ENCODE results near the gene ZNF836.

Gene ZNF836

DNA sequence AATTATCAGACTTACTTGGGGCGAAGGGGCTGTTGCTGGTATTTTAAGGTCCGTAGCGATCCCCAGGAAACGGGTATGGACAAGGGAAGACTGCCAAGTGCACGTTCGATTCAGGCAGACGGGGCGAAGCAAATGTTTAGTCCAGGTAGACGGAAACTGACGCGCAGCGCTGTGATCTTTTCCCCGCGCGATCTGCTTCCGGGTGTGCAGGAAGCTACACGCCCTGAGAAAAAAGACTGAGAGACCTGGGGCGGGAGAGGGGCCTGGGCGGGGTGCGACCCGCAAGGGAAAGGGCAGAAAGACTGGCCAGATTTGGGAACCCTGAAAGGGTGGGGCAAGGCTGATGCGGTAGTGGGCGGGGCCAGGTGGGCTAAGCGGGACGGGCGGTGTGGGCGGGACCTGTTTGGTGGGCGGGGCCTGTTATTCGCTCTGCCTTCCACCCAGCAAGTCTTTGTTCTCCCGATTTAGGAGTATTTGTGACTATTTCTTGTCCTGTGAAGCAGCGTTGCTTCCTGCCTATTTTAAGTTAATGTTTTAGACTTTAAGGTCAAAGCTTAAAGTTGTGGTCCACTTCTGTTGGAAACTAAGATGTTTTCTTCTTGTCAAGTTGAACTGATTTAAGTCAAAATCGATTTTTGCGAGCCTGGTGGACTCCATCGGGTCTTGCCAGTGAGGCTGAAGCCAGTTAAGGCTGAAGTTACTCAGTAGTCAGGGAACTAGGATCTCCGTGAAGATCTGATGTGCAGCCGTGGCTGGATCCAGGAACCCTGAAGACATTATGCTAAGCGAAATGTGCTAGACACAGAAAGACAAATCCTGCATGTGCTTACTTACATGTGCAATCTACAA, at the start of gene ZNF836:
Gene ZNF836 (minus strand): TSS at position 301 of the 849 bp plus-strand sequence. CDS start 3,549 bp downstream, outside the sequence.
- TF ChIP-seq, protein P1, sequence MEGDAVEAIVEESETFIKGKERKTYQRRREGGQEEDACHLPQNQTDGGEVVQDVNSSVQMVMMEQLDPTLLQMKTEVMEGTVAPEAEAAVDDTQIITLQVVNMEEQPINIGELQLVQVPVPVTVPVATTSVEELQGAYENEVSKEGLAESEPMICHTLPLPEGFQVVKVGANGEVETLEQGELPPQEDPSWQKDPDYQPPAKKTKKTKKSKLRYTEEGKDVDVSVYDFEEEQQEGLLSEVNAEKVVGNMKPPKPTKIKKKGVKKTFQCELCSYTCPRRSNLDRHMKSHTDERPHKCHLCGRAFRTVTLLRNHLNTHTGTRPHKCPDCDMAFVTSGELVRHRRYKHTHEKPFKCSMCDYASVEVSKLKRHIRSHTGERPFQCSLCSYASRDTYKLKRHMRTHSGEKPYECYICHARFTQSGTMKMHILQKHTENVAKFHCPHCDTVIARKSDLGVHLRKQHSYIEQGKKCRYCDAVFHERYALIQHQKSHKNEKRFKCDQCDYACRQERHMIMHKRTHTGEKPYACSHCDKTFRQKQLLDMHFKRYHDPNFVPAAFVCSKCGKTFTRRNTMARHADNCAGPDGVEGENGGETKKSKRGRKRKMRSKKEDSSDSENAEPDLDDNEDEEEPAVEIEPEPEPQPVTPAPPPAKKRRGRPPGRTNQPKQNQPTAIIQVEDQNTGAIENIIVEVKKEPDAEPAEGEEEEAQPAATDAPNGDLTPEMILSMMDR (IDR thresholded peaks at IDR 0.05): no peak

DNA sequence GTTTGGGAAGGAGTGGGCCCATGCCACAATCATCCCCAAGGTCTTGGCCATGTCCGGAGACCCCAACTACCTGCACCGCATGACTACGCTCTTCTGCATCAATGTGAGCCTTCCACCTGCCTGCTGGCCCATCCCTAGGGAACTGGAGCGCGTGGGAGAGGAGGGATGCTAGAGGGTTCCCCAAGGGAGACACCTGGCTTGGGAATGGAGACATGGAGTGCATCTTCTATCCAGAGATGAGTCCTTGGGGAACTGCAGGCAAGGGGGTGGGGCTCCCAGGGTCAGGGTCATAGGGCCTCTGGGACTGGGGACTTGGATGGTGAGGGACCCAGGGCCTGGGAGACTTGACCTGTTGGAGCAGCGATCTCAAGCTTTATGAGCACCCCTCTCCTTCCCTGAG, 49.6 kb upstream of the ZNF836 start:
- TF ChIP-seq, protein P1 (IDR thresholded peaks at IDR 0.05): no peak

DNA sequence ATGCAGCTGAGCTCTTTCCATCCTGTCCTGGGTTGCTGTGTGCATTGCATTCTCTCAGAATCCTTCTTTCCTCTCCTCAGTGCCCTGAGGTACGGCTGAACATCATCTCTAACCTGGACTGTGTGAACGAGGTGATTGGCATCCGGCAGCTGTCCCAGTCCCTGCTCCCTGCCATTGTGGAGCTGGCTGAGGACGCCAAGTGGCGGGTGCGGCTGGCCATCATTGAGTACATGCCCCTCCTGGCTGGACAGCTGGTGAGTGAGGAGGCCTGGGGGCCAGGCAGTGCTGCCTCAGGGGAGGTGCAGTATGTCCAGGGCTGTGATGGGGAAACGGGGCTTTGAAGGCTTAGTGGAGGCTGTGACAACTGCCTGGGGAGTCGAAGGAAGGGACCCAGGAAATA, 48.2 kb upstream of the ZNF836 start:
- TF ChIP-seq, protein P1 (IDR thresholded peaks at IDR 0.05): no peak

DNA sequence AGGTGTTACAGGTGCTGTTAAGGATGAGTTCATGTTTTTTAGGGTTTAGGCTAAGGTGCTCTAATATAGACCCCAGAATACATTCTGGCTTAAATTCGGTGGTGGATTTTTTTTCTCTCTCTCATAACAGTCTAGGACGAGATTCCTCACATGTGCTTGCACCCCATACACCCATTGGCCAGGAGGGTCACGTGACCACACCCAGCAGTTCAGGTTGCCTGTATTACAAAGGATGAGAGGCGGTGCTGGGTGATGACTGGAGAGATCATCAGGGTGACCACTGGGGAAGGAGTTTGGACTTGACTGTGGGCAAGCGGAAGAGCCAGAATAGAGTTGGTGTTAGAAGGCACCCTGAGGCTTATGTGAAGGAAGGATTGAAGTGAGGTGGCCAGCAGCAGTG, 46.2 kb upstream of the ZNF836 start:
- TF ChIP-seq, protein P1 (IDR thresholded peaks at IDR 0.05): no peak

DNA sequence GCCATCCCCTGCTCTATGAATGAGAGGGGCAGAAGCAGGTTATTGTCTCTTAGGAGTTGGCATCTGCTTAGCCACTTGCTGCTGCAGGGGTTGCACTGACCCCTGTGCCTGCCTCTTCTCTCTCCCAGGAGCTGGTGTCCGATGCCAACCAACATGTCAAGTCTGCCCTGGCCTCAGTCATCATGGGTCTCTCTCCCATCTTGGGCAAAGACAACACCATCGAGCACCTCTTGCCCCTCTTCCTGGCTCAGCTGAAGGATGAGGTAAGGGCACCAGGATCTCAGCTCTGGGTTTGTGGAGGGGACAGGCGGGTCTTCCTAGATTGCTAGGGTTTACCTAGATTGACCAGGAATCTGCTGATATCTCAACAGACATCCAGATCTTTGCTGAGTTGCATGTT, 45.0 kb upstream of the ZNF836 start:
- TF ChIP-seq, protein P1 (IDR thresholded peaks at IDR 0.05): no peak

DNA sequence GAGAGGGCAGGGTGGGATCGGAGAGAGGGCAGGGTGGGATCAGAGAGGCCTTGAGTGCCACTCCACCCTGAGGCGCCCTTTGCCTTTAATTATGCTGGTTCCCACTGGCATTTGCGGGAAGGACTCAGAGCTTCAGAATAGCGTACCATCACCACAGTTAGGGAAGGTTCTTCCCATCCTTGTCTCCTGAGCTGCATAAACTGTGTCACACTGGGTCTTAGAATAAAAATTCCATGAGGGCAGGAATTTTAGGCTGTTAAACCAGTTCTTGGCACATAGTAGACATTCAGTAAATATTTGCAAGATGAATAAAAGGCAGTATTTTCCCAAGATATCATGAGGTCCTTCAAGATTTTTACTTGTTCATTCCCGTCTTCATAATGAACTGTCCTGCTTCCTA, 42.8 kb upstream of the ZNF836 start:
- TF ChIP-seq, protein P1 (IDR thresholded peaks at IDR 0.05): no peak

DNA sequence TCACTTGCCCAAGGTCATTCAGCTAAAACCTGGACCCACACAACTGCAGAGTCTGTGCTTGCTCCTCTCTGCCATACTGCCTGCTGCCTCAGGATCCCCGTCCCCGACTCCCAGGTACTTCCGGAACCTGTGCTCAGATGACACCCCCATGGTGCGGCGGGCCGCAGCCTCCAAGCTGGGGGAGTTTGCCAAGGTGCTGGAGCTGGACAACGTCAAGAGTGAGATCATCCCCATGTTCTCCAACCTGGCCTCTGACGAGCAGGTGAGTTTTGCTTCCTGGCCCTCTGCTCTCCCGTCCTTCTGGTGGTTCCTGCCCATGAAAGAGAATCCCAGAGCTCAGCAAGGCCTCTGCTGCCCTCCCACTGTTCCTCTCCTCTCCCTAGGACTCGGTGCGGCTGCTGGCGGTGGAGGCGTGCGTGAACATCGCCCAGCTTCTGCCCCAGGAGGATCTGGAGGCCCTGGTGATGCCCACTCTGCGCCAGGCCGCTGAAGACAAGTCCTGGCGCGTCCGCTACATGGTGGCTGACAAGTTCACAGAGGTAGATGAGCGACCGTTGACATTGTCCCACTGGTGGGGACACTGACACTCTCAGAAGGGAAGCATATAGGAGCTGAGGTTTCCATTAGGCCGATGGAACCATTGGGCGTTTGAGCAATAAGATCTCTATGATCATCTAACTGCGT, 41.3 kb upstream of the ZNF836 start:
- TF ChIP-seq, protein P1 (IDR thresholded peaks at IDR 0.05): no peak

Measured in LNCAP (cell line).